NCI-H2029 treated with DMSO at 0.1 percent for 48 hours (cell line): ENCODE data around the gene VWA5A.

Experiments used
- DNase-seq: peaks from one replicate; lab custom pipeline; 2025; lab: John Stamatoyannopoulos, UW

VWA5A gene

GRCh38 chr11:124114942-124115781, at the start of gene VWA5A:
TSS of gene VWA5A (plus strand) at chr11:124115450. CDS start at chr11:124117512, 2,062 bp downstream.
- DNase-seq: peak; percentile 39

GRCh38 chr11:124068601-124069110, 46.6 kb upstream of the VWA5A start:
- no peak for DNase-seq

DNA sequence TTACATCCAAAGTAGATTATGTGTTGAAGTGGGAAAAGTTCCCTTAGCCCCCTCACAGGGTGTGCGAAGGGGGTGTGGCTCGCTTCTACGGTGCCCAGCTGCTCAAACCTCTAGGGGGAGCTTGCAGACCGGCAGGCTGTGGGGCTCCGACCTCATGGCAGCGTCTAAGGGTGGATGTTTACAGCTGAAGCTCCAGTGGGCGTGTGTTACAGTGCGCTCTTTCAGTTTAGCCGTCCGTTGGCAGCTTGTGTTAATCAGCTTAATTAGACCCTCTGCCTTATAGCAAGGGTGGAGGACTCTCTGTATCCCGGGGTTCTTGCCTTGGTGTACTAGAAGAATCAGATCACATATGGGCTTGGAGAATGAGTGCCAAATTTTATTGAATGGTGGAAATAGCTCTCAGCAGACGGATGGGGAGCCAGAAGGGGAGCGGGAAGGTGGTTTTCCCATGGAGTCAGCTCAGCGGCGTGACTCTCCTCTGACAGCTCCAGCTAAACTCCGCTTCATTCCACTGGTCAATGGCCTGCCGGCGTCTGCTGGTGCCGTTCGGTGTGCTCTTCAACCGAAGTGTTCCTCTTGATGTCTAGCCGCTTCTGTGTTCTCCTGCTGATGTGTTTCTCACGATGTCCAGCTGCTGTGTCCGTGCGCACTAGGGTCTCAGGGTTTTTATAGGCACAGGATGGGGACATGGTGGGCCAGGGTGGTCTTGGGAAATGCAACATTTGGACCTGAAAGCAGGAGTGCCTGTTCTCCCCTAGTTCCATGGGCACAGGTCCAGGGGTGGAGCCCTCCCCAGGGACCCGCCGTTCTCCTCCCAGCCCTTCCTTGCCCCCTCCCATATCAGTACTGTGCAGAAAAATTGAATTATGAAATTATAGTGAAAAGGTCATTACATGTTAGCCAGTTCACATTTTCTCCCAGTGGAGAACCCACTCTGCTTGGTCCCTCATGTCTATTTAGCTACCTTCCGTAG, 45.5 kb upstream of the VWA5A start:
- DNase-seq: no peak

DNA sequence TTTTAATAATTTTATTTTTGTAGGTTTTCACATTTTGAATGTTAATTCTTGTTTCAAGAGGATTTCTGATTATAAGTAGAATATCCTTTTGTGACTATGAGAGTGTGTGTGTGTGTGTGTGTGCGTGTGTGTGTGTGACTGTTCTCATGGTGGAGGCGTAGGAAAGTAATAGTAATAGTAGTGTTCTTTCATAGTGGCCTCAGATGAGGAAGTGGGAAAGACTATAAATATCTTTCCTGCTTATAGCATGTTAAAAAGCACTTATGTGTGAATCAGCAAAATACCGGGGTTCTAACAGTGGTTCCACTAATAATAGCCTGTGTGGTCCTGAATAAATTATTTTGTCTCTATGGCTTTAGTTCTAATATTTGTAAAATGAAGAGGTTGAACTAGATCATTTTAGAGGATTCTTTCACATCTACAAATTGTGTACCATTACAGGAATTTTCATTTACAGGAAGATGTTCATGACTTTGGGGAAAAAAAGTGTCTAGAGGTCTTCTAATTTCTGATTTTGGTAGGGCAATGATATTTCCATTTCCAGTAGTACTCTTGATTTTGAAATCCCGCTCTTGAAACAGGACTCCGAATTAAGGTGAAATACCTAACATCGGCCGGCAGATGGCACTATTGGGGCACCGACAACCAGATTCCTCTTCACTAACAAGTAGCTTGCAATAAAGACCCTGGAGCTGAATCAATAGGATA, 44.2 kb upstream of the VWA5A start:
- no peak for DNase-seq

DNA sequence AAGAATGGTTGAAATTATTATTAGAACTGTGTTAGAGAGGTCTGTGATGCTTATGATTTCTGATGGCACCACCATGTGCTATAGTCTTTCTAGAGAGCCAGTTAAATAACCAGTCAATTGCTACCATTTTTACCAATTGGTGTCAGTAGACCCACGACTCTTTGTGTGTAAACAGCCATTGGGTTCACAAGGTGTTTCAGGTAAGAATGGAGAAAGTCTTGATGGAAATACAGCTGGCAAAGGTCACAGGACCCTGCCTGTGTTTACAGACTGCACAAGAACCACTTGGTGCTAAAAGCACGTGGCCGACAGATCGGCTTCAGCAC, 43.7 kb upstream of the VWA5A start:
- DNase-seq: peak; percentile 53

- no peak for DNase-seq
Observed at GRCh38 chr11:124072147-124072546, 43.1 kb upstream of the VWA5A start.

- DNase-seq: no peak
Observed at GRCh38 chr11:124074554-124074953, 40.7 kb upstream of the VWA5A start.

GRCh38 chr11:124075492-124075840, 39.8 kb upstream of the VWA5A start:
- DNase-seq: no peak

DNA sequence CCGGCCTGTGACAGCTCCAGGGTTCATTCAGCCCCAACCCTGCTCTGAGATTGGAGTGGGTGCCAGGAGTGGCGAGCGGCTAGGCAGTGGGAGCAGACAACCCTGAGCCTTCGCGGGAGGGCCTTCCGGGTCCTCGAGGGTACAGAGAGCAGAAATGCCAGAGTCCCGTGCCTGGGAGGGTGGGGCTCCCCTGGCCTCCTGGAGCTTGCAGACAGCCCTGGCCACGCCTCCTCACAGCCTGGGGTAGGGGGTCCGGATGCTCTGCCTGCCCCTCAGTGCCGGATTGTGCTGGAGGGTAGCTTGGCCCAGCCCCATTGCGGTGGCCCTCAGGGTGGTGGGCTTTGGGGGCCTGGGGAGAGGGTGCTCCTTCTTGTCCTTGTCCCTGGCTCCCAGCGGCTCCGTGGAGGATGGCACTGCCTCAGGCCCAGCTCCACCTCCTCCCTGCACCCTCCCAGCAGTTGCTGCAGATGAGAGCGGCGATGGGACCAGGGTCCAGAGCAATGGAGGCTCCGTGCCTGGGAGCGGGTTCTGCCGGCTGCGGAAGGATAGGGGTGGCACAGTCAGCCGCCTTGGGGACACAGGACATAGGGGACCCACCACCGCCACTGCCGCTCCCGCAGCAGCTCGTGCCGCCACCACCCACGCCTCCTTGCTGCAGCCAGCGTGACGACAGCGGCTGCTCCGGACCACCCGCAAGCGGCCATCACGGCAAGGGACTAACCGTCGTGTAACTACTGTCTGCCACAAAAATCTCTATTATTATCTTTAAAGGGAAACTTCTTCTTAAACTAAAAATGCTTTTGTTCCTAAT, 39.2 kb upstream of the VWA5A start:
- DNase-seq: no peak

DNA sequence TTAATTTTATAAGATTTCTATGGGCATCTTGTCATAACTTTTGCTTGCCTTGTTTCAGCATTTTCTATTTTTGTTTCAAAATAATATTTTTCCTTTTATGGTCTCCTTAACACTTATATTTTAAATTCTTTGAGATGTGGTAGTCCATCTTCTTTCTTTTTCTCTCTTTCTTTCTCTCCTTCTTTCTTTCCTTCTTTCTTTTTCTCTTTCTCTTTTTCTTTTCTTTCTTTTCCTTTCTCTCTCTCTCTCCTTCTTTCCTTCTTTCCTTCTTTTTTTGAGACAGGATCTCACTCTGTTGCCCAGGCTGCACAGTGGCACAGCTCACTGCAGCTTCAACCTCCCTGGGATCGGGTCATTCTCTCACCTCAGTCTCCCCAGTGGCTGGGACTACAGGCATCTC, 38.0 kb upstream of the VWA5A start:
- no peak for DNase-seq

DNA sequence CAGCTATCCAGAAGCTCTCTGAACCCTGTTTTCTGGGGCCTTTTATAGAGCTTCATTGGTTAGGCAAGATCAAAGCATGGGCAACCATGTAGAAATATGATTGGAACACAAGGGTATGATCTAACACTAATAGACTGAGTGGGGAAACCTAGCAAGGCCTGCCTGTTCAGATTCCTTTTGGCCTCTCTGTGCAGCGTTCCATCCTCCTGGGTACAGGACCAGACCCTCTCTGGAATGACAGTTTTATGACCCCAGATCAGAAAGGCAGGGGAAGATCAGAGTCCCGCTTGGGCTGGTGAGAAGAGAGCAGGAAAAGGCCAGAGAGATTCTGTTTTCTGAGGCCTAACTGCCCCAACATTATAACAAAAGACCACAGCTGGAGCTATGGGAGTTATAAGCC, 36.7 kb upstream of the VWA5A start:
- no peak for DNase-seq

GRCh38 chr11:124079631-124080326, 35.5 kb upstream of the VWA5A start:
- no peak for DNase-seq

DNA sequence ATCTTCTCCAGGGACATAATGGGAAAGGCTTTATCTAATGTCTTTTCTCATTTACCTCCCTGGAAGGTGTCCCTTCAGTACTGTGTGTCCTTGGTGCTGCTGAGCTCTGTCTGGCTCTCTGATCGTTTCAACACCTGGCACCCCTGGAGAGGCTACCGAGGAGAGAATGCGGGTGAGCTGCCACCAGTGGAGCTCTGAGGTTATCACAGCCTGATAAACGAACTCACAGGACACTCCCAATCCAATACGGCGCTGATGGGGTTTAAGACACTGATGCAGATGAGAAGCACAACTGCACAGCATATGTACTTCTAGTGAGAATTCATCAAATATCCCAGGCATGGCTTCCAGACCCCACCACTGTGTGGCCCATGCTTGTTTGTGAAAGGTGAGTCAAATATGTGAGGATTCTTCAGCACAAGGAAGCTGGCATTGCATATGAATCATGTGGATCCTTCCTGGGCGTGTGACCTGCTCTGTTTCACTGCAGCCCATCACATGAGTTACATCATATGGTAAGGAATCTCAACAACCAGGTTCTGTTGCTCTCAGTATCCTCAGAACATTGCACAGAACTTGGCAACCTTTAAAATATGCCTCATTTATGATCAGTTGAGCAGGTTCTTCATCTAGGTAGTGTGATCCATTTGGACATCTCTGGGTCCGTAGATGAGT, 34.8 kb upstream of the VWA5A start:
- DNase-seq: no peak

DNA sequence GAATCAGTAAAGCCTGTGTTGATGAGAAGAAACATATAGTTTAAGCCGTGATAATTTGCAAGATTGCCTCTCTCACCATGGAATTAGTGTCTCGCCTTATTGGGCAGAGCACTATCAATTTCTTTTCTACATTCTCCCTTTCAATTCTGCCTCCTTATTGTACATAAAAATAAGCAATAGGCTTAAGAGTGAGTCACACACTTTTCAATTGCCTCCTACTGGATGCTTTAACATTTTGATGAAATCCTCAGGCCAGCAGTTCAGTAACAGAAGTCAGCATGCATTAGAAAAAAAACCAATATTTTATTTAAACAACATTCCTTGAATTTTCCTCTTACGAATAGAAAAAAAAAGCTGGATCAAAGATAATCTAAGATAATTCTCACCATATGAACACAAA, 33.8 kb upstream of the VWA5A start:
- no peak for DNase-seq

DNA sequence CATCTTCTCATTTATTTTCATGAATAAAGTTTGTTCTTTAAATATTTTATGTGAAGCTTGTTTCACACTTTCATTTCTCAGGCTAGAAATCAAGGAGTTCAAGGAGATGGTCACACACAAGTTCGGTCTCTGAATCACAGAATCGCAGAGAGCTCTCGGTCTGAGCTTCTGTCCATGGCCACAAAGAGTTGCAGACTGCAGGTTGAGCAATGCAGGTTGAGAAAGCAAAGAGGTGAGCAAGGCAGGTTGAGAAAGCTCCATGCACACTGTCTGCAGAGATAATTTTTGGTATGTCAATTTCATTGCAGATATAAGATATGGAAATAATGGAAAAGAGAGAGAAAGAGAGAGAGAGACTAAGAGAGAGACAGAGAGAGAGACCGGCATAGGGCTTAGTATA, 32.9 kb upstream of the VWA5A start:
- no peak for DNase-seq

- no peak for DNase-seq
Observed at GRCh38 chr11:124085583-124085982, 29.7 kb upstream of the VWA5A start.

DNA sequence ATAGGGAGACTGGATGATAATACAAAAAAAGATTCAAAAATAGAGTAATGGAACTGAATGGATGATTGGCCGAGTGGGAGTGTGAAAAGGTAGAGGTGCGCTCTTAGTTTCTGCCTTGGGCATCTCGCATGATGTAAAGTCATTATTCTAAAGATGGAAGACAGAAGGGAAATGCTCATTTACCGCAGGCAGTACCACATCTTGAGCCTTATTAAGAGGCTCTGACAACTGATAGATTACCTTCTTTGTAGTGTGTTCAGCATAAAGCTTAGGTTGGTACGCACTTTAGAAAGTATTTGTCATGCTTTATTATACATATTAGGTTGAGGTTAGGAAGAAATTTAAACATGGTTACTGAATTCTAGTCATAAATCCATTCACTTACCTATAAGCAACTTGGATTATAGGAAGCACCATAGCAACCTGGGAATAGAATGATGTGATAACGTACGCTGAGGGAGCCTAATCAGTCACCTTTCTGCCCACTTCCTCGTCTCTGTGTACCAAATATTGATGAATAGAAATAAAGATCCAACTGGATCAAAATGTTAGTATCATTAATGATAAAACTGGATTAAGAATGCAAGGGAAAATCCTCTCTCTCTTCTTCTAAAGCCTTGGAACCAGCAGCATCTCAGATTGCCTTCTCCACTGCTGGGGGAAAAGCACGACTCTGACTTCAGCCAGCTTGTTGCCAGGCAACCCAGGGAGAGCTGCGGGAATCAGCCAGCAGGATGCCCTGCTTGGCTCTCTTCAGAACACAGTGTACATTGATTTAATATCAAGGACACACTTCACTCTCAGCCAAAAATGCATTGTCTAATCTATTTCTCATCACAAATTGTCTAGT, 29.0 kb upstream of the VWA5A start:
- DNase-seq: no peak

DNA sequence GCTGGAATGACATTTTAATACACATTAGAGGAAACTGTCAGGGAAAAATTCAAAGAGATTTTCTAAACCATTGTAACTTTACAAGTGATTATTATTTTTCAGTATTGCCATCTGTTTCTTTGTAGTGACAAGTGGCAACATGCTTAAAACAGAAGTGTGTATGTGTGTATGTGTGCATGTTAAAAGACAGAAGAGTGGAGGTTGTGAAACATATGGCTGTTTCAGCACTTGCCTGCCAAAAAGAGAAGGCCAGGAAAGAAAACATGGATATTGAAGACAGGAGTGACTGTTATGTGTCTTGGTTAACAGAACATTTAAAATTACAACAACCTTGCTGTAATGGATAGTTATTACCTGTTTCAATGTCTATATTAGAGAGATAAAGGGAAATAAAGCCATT, 24.3 kb upstream of the VWA5A start:
- no peak for DNase-seq

DNA sequence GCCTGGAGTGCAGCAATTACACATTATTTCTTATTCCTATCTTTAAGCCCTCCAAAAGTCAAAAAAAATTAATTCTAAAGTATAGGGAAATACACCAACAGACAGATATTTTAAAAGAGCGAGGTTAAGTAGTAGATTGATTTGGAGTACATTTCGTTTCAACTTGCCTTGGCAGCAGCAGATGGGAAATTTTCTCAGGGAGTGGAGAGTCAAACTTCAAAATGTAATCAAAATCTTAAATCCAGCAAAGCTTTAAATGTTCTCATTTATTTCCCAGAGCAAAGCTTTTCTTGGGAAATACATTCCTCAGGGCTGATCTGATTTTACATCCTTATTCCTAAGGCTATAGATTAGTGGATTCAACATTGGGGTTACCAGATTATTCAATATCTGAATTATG, 21.9 kb upstream of the VWA5A start:
- DNase-seq: no peak
